NCI-H524 (cell line): ENCODE measurements around the gene PPM1F.

Experiments used
- DNase-seq, 2 experiments: peaks; one replicate each; lab custom pipeline; 2025; lab: John Stamatoyannopoulos, UW

PPM1F gene

GRCh38 chr22:21952586-21953571, at the start of gene PPM1F:
TSS of gene PPM1F (minus strand) at chr22:21952848. CDS start at chr22:21946048, 6,800 bp downstream.
- DNase-seq, result peak; percentile 37 to 79

- DNase-seq, result no peak
These were observed 49.2 kb upstream of the PPM1F start for GRCh38 chr22:22001664-22002525.

GRCh38 chr22:21998595-21999247, 46.1 kb upstream of the PPM1F start:
- DNase-seq, result no peak

GRCh38 chr22:21996175-21996720, 43.6 kb upstream of the PPM1F start:
- no peak for DNase-seq

- no peak for DNase-seq
These were observed 43.0 kb upstream of the PPM1F start for GRCh38 chr22:21995660-21996059.

- no peak for DNase-seq
These were observed 42.3 kb upstream of the PPM1F start for GRCh38 chr22:21994881-21995444.

GRCh38 chr22:21992593-21993237, 40.1 kb upstream of the PPM1F start:
- DNase-seq, result no peak

GRCh38 chr22:21991774-21992173, 39.1 kb upstream of the PPM1F start:
- no peak for DNase-seq

GRCh38 chr22:21991304-21991596, 38.6 kb upstream of the PPM1F start:
- no peak for DNase-seq

GRCh38 chr22:21990445-21991303, 38.0 kb upstream of the PPM1F start:
- no peak for DNase-seq

GRCh38 chr22:21989049-21989448, 36.4 kb upstream of the PPM1F start:
- no peak for DNase-seq

GRCh38 chr22:21985214-21985613, 32.6 kb upstream of the PPM1F start:
- no peak for DNase-seq

- DNase-seq, result no peak
These were observed 32.1 kb upstream of the PPM1F start for GRCh38 chr22:21984793-21985192.

GRCh38 chr22:21982338-21982965, 29.8 kb upstream of the PPM1F start, which contains the start of gene TOP3B:
TSS of gene TOP3B (minus strand) at chr22:21982787. CDS start at chr22:21975709, 7,078 bp downstream.
- peak; percentile 41 to 79 for DNase-seq

- DNase-seq, result no peak
These were observed 29.2 kb upstream of the PPM1F start for GRCh38 chr22:21981874-21982273.

GRCh38 chr22:21980547-21980946, 27.9 kb upstream of the PPM1F start:
- no peak for DNase-seq

GRCh38 chr22:21978564-21979386, 26.1 kb upstream of the PPM1F start:
- no peak for DNase-seq

GRCh38 chr22:21977814-21978213, 25.2 kb upstream of the PPM1F start:
- DNase-seq, result no peak
